ENCODE results near the gene ZNF85. TPM values are rescaled to one million over a fixed set of nuclear protein-coding genes. Genes with fewer than 3 reads are reported as not detected.

Gene ZNF85
- total RNA-seq, result 5.8 and 12.5 TPM in 2 replicates

DNA sequence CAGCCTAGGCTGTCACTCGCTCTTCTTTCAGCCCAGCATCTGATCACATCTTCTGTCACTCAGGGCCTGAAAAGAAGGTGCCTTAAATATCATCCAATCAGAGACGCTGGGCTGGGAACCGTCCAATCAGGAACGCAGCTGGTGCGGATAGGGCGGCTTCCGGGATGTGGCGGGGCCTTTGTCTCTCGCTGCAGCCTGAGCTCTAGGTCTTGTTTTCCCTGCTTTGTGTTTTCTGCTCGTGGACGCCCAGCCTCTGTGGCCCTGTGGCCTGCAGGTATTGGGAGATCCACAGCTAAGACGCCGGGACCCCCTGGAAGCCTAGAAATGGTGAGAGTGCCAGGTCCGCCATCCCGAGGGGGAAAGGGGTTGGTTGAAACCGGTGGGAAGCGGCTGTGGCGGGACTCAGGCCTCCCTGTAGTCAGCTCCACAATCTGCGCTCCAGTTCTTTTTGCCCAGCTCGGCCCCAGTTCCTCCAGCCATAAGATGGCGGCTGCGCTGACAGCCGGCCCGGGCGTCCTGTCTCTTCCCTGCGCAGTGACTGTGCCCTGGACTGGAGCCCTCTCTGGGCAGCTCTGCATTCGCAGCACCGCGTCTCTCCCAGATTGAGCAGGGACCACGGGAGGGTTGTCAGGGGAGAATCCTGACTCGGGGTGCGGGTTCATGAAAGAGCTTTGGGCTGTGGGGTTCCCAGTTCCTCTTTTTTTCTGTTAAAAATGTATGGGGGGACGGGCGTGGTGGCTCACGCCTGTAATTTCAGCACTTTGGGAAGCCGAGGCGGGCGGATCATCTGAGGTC is at the start of gene ZNF85:
ZNF85 (plus strand) TSS at position 175 of the 795 bp plus-strand sequence; CDS start at position 325, 150 bp downstream.

Other genes starting within 250 kb of the ZNF85 start
- gene ZNF66, start 146.9 kb upstream of the ZNF85 start, total RNA-seq, result 2.1 and 5.3 TPM in 2 replicates
- gene ZNF430, start 97.4 kb downstream of the ZNF85 start, total RNA-seq, result 2.8 and 9.9 TPM in 2 replicates
- 4.4 and 9.6 TPM in 2 replicates for gene ZNF714, start 159.0 kb downstream of the ZNF85 start, total RNA-seq
- gene ZNF431, start 218.8 kb downstream of the ZNF85 start, total RNA-seq, result 5.0 and 14.3 TPM in 2 replicates

Data from bladder microvascular endothelial cell (primary cell).